GM23338 (cell line): ENCODE measurements around the gene MIDN. TPM values are rescaled to one million over a fixed set of nuclear protein-coding genes. Genes with fewer than 3 reads are reported as not detected.

Experiments
- ATAC-seq: fragments of 200-7000 bp; cut with Tn5 transposase; 3 replicates; pipeline ENCODE4 v1.9.1; 2020
- DNase-seq: peaks from one replicate; pipeline ENCODE4 v3.0.0-alpha.2; 2015; ENCODE audit warnings: low spot score
- H2AFZ ChIP-seq: fragments of 200-600 bp; sonication (generic); 2 replicates; pipeline ENCODE4 v1.8.0; 2016; ENCODE audit warnings: antibody characterized with exemption, mild to moderate bottlenecking, moderate library complexity
- H3F3A ChIP-seq: fragments of 200-600 bp; sonication (generic); replicated peaks from 2 replicates; pipeline ENCODE4 v1.8.0; 2017; ENCODE audit warnings: antibody characterized with exemption, mixed run types, low read depth
- H3K27ac ChIP-seq: fragments of 200-600 bp; sonication (generic); 2 replicates; pipeline ENCODE4 v1.6.1; 2016; ENCODE audit warnings: low read depth
- H3K27me3 ChIP-seq: fragments of 200-600 bp; sonication (generic); 2 replicates; pipeline ENCODE4 v1.8.0; 2016; ENCODE audit warnings: mild to moderate bottlenecking, mixed run types, moderate library complexity; ENCODE audit not compliant: insufficient read depth
- H3K36me3 ChIP-seq: fragments of 200-600 bp; sonication (generic); 2 replicates; pipeline ENCODE4 v1.8.0; 2016; ENCODE audit warnings: mild to moderate bottlenecking; ENCODE audit not compliant: insufficient read depth
- H3K4me1 ChIP-seq: fragments of 200-600 bp; sonication (generic); 2 replicates; pipeline ENCODE4 v1.8.0; 2016; ENCODE audit warnings: mild to moderate bottlenecking, moderate library complexity; ENCODE audit not compliant: insufficient read depth
- H3K4me2 ChIP-seq: fragments of 200-600 bp; sonication (generic); 2 replicates; pipeline ENCODE4 v1.7.1; 2017; ENCODE audit warnings: mixed run types
- H3K4me3 ChIP-seq: fragments of 200-600 bp; sonication (generic); 2 replicates; pipeline ENCODE4 v1.6.1; 2016; ENCODE audit warnings: mixed run types
- H3K79me2 ChIP-seq: fragments of 200-600 bp; sonication (generic); replicated peaks from 2 replicates; pipeline ENCODE4 v1.8.0; 2017; ENCODE audit warnings: mild to moderate bottlenecking; ENCODE audit not compliant: insufficient read depth
- H3K9me2 ChIP-seq: fragments of 200-600 bp; sonication (generic); 2 replicates; pipeline ENCODE4 v1.8.0; 2017; ENCODE audit not compliant: insufficient read depth
- H4K20me1 ChIP-seq: fragments of 200-600 bp; sonication (generic); replicated peaks from 2 replicates; pipeline ENCODE4 v1.8.0; 2017; ENCODE audit warnings: mild to moderate bottlenecking; ENCODE audit not compliant: insufficient read depth
- H3K27ac Mint-ChIP-seq: 2 replicates; pipeline ENCODE4 v1.8.0; 2020; ENCODE audit warnings: inconsistent platforms, mild to moderate bottlenecking, moderate library complexity, mixed read lengths
- H3K27me3 Mint-ChIP-seq: 3 replicates; pipeline ENCODE4 v1.8.0; 2022; ENCODE audit warnings: low read depth, mild to moderate bottlenecking, moderate library complexity, mixed read lengths, inconsistent platforms; ENCODE audit not compliant: insufficient read depth, poor library complexity
- H3K36me3 Mint-ChIP-seq: 3 replicates; pipeline ENCODE4 v1.8.0; 2021; ENCODE audit warnings: low read depth, mild to moderate bottlenecking, inconsistent platforms, moderate library complexity, mixed read lengths
- H3K4me1 Mint-ChIP-seq: 3 replicates; pipeline ENCODE4 v1.8.0; 2020; ENCODE audit warnings: mild to moderate bottlenecking, inconsistent platforms, mixed read lengths
- H3K4me3 Mint-ChIP-seq: 3 replicates; pipeline ENCODE4 v1.8.0; 2021; ENCODE audit warnings: moderate library complexity, mild to moderate bottlenecking, inconsistent platforms, mixed read lengths
- H3K9me3 Mint-ChIP-seq: 3 replicates; pipeline ENCODE4 v1.8.0; 2020; ENCODE audit warnings: moderate library complexity, mild to moderate bottlenecking, inconsistent platforms, mixed read lengths
- CREB1 ChIP-seq: fragments of 250-450 bp; sonication (Bioruptor Pico); IDR thresholded peaks from 2 replicates; pipeline ENCODE4 v1.5.0; 2020; ENCODE audit warnings: low read depth, mild to moderate bottlenecking, moderate library complexity
- EZH2 ChIP-seq: fragments of 200-600 bp; sonication (generic); IDR thresholded peaks from one replicate; pipeline ENCODE4 v1.8.0; 2017; ENCODE audit warnings: antibody characterized with exemption, mild to moderate bottlenecking, low read depth; ENCODE audit not compliant: unreplicated experiment
- EZH2phosphoT487 ChIP-seq: fragments of 200-600 bp; sonication (generic); IDR thresholded peaks from one replicate; pipeline ENCODE4 v1.8.1; 2018; ENCODE audit warnings: antibody characterized with exemption; ENCODE audit not compliant: unreplicated experiment
- JUNB ChIP-seq: IDR thresholded peaks from one replicate; pipeline ENCODE4 v1.6.1; 2016; ENCODE audit warnings: antibody characterized with exemption; ENCODE audit not compliant: unreplicated experiment
- STAT1 ChIP-seq: IDR thresholded peaks from one replicate; pipeline ENCODE4 v1.6.1; 2016; ENCODE audit warnings: antibody characterized with exemption; ENCODE audit not compliant: unreplicated experiment
- polyA plus RNA-seq: library from polyadenylated mRNA; unstranded; fragments of >200 nt; fragmentation: Nextera tagmentation; extraction: Ambion mirVana; gene quantifications from 2 replicates; pipeline ENCODE4 v1.2.1, GENCODE V29; 2016
- total RNA-seq: library from RNA; depleted of rRNA; stranded (reverse); fragments of >200 nt; shearing (Covaris generic); gene quantifications from 2 replicates; pipeline ENCODE4 v1.2.3, GENCODE V29; 2014
- TF ChIP-seq, protein P1 (sequence below): IDR thresholded peaks from 2 replicates; pipeline ENCODE4 v1.6.1; 2016; ENCODE audit warnings: antibody characterized with exemption
- TF ChIP-seq, protein P2 (sequence below), 2 experiments: fragments of 200-600 bp in 1 of 2; sonication (generic) in 1 of 2; conservative IDR thresholded peaks; 2 replicates each; pipeline versions ENCODE4 v1.5.1 to v1.6.1; 2016 to 2017; ENCODE audit warnings: antibody characterized with exemption in 2 of 2, low read depth in 2 of 2, mild to moderate bottlenecking in 2 of 2, moderate library complexity in 1 of 2
- TF ChIP-seq, protein P3 (sequence below): fragments of 250-450 bp; sonication (Bioruptor Pico); IDR thresholded peaks from 2 replicates; pipeline ENCODE4 v1.5.0; 2020; ENCODE audit warnings: mild to moderate bottlenecking, moderate library complexity

MIDN gene
- total and polyA plus RNA-seq, 2 experiments from 2014 or later: 28.6 to 113 TPM

DNA sequence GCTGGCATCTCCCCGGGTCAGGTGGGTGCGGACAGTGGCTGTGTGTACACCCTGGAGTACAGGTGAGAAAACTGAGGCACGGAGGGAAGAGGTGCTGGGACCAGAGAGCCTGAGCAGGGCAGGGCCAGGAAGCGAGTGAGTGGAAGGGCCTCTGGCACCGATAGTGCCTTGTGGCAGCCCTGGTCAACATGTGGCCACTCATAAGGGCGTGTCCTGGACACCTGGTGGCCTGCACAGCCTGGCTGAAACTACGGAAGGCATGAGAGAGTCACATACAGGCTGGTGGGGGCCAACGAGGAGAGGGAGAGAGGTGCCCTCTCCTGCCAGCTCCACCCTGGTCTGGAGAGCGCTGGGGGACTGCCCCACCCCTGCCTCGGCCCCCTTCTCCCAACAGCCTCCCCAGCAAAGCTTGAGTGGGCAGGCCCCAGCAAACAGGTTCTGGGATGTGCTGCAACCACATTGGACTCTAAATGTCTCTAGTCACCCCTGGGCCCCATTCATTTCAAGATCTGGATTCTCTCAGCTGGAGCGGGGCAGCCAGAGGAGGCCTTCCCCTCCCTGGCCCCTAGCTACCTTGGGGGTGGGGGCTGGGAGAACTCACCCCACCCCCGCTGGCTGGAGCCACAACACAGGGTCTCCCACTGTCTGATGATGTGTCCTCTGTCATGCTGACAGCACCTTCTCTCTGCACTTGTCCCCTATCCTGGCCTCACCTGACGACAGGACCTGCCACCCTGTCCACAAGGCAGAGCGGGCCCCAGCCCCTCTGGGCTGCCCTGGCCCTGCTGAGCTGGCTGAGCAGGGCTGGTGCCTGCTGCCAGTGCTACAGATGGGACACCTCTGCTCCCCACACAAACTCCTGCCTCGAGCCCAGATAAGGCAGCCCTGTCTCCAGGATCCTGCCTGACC is 16.4 kb upstream of the MIDN start:
- peak overlapping the region; percentile 72 for H3K27ac Mint-ChIP-seq
- H3K4me3 Mint-ChIP-seq: no peak overlapping the region
- no peak overlapping the region for H3K4me2 ChIP-seq
- no peak for DNase-seq
- no peaks in the 10 kb centered on the region for H3K4me1 ChIP-seq
- no peak overlapping the region for H3K4me3 ChIP-seq
- ATAC-seq: no peak
- no peaks in the 10 kb centered on the region for H3K27me3 ChIP-seq
- no peaks in the 10 kb centered on the region for H3K9me2 ChIP-seq
- peaks cover 8% of the 10 kb centered on the region for H3K36me3 Mint-ChIP-seq
- 0 out of 2 replicates have a peak, but pooled peaks cover 17% of the 10 kb centered on the region for H3F3A ChIP-seq
- H3K36me3 ChIP-seq: no peaks in the 10 kb centered on the region
- TF ChIP-seq JUNB (no peak), CREB1 (CRISPR knock-in tag) (no peak), EZH2 (no peak), STAT1 (no peak), EZH2phosphoT487 (no peak)
- TF ChIP-seq, protein P1, sequence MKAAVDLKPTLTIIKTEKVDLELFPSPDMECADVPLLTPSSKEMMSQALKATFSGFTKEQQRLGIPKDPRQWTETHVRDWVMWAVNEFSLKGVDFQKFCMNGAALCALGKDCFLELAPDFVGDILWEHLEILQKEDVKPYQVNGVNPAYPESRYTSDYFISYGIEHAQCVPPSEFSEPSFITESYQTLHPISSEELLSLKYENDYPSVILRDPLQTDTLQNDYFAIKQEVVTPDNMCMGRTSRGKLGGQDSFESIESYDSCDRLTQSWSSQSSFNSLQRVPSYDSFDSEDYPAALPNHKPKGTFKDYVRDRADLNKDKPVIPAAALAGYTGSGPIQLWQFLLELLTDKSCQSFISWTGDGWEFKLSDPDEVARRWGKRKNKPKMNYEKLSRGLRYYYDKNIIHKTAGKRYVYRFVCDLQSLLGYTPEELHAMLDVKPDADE: no peak
- TF ChIP-seq, protein P2, sequence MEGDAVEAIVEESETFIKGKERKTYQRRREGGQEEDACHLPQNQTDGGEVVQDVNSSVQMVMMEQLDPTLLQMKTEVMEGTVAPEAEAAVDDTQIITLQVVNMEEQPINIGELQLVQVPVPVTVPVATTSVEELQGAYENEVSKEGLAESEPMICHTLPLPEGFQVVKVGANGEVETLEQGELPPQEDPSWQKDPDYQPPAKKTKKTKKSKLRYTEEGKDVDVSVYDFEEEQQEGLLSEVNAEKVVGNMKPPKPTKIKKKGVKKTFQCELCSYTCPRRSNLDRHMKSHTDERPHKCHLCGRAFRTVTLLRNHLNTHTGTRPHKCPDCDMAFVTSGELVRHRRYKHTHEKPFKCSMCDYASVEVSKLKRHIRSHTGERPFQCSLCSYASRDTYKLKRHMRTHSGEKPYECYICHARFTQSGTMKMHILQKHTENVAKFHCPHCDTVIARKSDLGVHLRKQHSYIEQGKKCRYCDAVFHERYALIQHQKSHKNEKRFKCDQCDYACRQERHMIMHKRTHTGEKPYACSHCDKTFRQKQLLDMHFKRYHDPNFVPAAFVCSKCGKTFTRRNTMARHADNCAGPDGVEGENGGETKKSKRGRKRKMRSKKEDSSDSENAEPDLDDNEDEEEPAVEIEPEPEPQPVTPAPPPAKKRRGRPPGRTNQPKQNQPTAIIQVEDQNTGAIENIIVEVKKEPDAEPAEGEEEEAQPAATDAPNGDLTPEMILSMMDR (conservative IDR thresholded peaks at IDR 0.05; ENCODE audit: low read depth in 2 of 2): no peak
- TF ChIP-seq, protein P3, sequence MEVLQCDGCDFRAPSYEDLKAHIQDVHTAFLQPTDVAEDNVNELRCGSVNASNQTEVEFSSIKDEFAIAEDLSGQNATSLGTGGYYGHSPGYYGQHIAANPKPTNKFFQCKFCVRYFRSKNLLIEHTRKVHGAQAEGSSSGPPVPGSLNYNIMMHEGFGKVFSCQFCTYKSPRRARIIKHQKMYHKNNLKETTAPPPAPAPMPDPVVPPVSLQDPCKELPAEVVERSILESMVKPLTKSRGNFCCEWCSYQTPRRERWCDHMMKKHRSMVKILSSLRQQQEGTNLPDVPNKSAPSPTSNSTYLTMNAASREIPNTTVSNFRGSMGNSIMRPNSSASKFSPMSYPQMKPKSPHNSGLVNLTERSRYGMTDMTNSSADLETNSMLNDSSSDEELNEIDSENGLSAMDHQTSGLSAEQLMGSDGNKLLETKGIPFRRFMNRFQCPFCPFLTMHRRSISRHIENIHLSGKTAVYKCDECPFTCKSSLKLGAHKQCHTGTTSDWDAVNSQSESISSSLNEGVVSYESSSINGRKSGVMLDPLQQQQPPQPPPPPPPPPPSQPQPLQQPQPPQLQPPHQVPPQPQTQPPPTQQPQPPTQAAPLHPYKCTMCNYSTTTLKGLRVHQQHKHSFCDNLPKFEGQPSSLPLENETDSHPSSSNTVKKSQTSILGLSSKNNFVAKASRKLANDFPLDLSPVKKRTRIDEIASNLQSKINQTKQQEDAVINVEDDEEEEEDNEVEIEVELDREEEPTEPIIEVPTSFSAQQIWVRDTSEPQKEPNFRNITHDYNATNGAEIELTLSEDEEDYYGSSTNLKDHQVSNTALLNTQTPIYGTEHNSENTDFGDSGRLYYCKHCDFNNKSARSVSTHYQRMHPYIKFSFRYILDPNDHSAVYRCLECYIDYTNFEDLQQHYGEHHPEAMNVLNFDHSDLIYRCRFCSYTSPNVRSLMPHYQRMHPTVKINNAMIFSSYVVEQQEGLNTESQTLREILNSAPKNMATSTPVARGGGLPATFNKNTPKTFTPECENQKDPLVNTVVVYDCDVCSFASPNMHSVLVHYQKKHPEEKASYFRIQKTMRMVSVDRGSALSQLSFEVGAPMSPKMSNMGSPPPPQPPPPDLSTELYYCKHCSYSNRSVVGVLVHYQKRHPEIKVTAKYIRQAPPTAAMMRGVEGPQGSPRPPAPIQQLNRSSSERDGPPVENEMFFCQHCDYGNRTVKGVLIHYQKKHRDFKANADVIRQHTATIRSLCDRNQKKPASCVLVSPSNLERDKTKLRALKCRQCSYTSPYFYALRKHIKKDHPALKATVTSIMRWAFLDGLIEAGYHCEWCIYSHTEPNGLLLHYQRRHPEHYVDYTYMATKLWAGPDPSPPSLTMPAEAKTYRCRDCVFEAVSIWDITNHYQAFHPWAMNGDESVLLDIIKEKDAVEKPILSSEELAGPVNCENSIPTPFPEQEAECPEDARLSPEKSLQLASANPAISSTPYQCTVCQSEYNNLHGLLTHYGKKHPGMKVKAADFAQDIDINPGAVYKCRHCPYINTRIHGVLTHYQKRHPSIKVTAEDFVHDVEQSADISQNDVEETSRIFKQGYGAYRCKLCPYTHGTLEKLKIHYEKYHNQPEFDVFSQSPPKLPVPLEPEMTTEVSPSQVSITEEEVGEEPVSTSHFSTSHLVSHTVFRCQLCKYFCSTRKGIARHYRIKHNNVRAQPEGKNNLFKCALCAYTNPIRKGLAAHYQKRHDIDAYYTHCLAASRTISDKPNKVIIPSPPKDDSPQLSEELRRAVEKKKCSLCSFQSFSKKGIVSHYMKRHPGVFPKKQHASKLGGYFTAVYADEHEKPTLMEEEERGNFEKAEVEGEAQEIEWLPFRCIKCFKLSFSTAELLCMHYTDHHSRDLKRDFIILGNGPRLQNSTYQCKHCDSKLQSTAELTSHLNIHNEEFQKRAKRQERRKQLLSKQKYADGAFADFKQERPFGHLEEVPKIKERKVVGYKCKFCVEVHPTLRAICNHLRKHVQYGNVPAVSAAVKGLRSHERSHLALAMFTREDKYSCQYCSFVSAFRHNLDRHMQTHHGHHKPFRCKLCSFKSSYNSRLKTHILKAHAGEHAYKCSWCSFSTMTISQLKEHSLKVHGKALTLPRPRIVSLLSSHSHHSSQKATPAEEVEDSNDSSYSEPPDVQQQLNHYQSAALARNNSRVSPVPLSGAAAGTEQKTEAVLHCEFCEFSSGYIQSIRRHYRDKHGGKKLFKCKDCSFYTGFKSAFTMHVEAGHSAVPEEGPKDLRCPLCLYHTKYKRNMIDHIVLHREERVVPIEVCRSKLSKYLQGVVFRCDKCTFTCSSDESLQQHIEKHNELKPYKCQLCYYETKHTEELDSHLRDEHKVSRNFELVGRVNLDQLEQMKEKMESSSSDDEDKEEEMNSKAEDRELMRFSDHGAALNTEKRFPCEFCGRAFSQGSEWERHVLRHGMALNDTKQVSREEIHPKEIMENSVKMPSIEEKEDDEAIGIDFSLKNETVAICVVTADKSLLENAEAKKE: no peak
- no peaks in the 10 kb centered on the region for H3K79me2 ChIP-seq
- no peaks in the 10 kb centered on the region for H3K4me1 Mint-ChIP-seq
- H4K20me1 ChIP-seq: peaks cover 4% of the 10 kb centered on the region
- peak overlapping the region; percentile 26; the same call in 1 of the 2 replicates for H3K27ac ChIP-seq
- H3K9me3 Mint-ChIP-seq: no peaks in the 10 kb centered on the region
- H3K27me3 Mint-ChIP-seq: peaks cover 2% of the 10 kb centered on the region
- no peak overlapping the region for H2AFZ ChIP-seq
